Ovary (tissue), 3 donors: ENCODE results near the gene ZNF646.
A peak's percentile ranks its signal among the peaks of the same experiment; 100 is the strongest.

ENCODE experiments used
- CTCF ChIP-seq, 3 donors: fragments of 450-650 bp in 2 of 3; fragments of 200-600 bp in 1 of 3; IDR thresholded peaks; one replicate each; pipeline versions ENCODE4 v1.5.1 to v1.8.0; 2016 to 2022; ENCODE audit warnings: antibody characterized with exemption in 3 of 3, mild to moderate bottlenecking in 1 of 3
- EP300 ChIP-seq: sonication (generic); formaldehyde crosslinking; IDR thresholded peaks from one replicate; pipeline ENCODE4 v1.6.1; 2017; ENCODE audit warnings: antibody characterized with exemption
- POLR2A ChIP-seq: fragments of 450-650 bp; IDR thresholded peaks from one replicate; pipeline ENCODE4 v1.6.1; 2017; ENCODE audit warnings: antibody characterized with exemption, mild to moderate bottlenecking, moderate library complexity
- donor health status: DM: no; HTN: no; CAD: no.

GRCh38 chr16:31118223-31119155, 44.3 kb downstream of the ZNF646 start:
- no peak for TF ChIP-seq POLR2A
- TF ChIP-seq CTCF (IDR thresholded peaks at IDR 0.05), result no peak
- TF ChIP-seq EP300, result peak; percentile 4
